HL-60/S4 (cell line): ENCODE results near the gene SNTB2.

Experiments
- in situ Hi-C: fragments of 300-500 bp; cut with MboI; formaldehyde crosslinking; loops from 2 replicates; pipeline ENCODE4 v1.14.3; 2022; ENCODE audit warnings: low sequenced_read_pairs

The SNTB2 gene

GRCh38 chr16:69338557-69339288 is 151.8 kb downstream of the SNTB2 start:
- in situ Hi-C loops: no loop called here

GRCh38 chr16:69339289-69340094 is 152.5 kb downstream of the SNTB2 start, which contains the start of the genes COG8 and NIP7:
Gene COG8, minus strand, starts transcription at chr16:69339564. Its CDS starts 12 bp downstream, at chr16:69339552.
Gene NIP7, plus strand, starts transcription at chr16:69339772. Its CDS starts 58 bp downstream, at chr16:69339830.
- in situ Hi-C loops: no loop called here

- in situ Hi-C loops: no loop called here
Measured at GRCh38 chr16:69340095-69340644, 153.2 kb downstream of the SNTB2 start.

- in situ Hi-C loops: no loop called here
Measured at GRCh38 chr16:69344171-69344570, 157.2 kb downstream of the SNTB2 start.

GRCh38 chr16:69345923-69346322 is 159.0 kb downstream of the SNTB2 start:
- in situ Hi-C loops: no loop called here

- in situ Hi-C loops: no loop called here
Measured at GRCh38 chr16:69346683-69347082, 159.7 kb downstream of the SNTB2 start.

GRCh38 chr16:69348222-69348621 is 161.3 kb downstream of the SNTB2 start:
- in situ Hi-C loops: no loop called here

- in situ Hi-C loops: no loop called here
Measured at GRCh38 chr16:69349536-69349935, 162.6 kb downstream of the SNTB2 start.

GRCh38 chr16:69350536-69351133 is 163.7 kb downstream of the SNTB2 start:
- in situ Hi-C loops: no loop called here

- in situ Hi-C loops: no loop called here
Measured at GRCh38 chr16:69351309-69352027, 164.5 kb downstream of the SNTB2 start, which contains the start of gene TMED6. Gene TMED6, minus strand, starts transcription at chr16:69351786. Its CDS starts 33 bp downstream, at chr16:69351753.
